Astrocyte (in vitro differentiated cells and primary cell): ENCODE results near the gene TIMP2.

ENCODE experiments used
- CTCF ChIP-seq: IDR thresholded peaks from 2 replicates; pipeline ENCODE4 v1.5.1; 2011; ENCODE audit warnings: low read depth, mild to moderate bottlenecking, inconsistent platforms, low read length, moderate library complexity; ENCODE audit not compliant: insufficient read depth
- EZH2 ChIP-seq: IDR thresholded peaks from 2 replicates; pipeline ENCODE4 v1.6.1; 2012; ENCODE audit warnings: mild to moderate bottlenecking, low read length, inconsistent platforms; ENCODE audit not compliant: insufficient read depth

GRCh38 chr17:78805301-78805700 lies 119.9 kb downstream of the TIMP2 start:
- TF ChIP-seq CTCF (no peak), EZH2 (no peak)
